Measurements from ENCODE around the gene GUSB. TPM values are rescaled to one million over a fixed set of nuclear protein-coding genes. Genes with fewer than 3 reads are reported as not detected.

GUSB gene
- total and polyA plus RNA-seq, 10 of the 15 experiments (the other 5 are each of a cell fraction or from before 2014, with no cell fraction given) = 9.8 to 71.2 (median 45.4) TPM

- Histone ChIP-seq H3K4me1 (ENCODE audit: control insufficient read depth, insufficient read depth, low read length) (no peaks in the 10 kb centered on the region), H2AFZ (ENCODE audit: control insufficient read depth, low read depth, low read length) (no peak overlapping the region), H4K20me1 (ENCODE audit: control insufficient read depth, insufficient read depth) (no peaks in the 10 kb centered on the region), H3K79me2 (ENCODE audit: control insufficient read depth, insufficient read depth, low read length) (no peaks in the 10 kb centered on the region; the same call in none of the 2 replicates), H3K36me3 (ENCODE audit: control insufficient read depth in 2 of 2, insufficient read depth in 2 of 2, low read length in 1 of 2) (peaks cover 0 to 2% of the 10 kb centered on the region in 2 experiments; a peak in 1 of 4 replicates), H3K27me3 (replicated peaks in 1 of 2; ENCODE audit: control insufficient read depth in 2 of 2, insufficient read depth in 2 of 2, low read length in 1 of 2) (no peaks in the 10 kb centered on the region), H3K27ac (ENCODE audit: control insufficient read depth, insufficient read depth) (no peak overlapping the region), H3K4me3 (no peak overlapping the region), H3K4me2 (ENCODE audit: control insufficient read depth, insufficient read depth) (no peak overlapping the region), H3K9me3 (replicated peaks; ENCODE audit: control insufficient read depth, insufficient read depth, low read length) (no peaks in the 10 kb centered on the region), H3K9ac (ENCODE audit: control insufficient read depth, insufficient read depth, low read length) (no peak overlapping the region)
- RAD21 ChIA-PET (ENCODE audit: unreplicated experiment) = no interaction called here
- no peak for DNase-seq (ENCODE audit: low read depth, low spot score)
- no peak for ATAC-seq
- CTCF ChIA-PET = no interaction called here
- in situ Hi-C loops (cut with MboI) = no loop called here
- FAIRE-seq = no peak
- intact Hi-C loops (cut with micrococcal nuclease; ENCODE audit: unreplicated experiment) = loop anchor here (10.0 kb wide), 1 partner anchor 302 kb away; no protein-coding TSS in a partner anchor
- SMC1A ChIA-PET (ENCODE audit: uncharacterized antibody, unreplicated experiment) = no interaction called here
- POLR2A ChIA-PET = no interaction called here
- no TSS peak for BruUV-seq (replicated peaks)
- TF ChIP-seq MEF2A (IDR thresholded peaks at IDR 0.05; ENCODE audit: insufficient read depth, low read depth, low read length) (no peak), TAF1 (IDR thresholded peaks at IDR 0.05; ENCODE audit: borderline replicate concordance, low read depth, low read length) (no peak), E4F1 (IDR thresholded peaks at IDR 0.05; ENCODE audit: borderline replicate concordance, partially characterized antibody) (no peak), SREBF1 (IDR thresholded peaks at IDR 0.05; ENCODE audit: low read length) (no peak), PAX5 (IDR thresholded peaks at IDR 0.05; ENCODE audit: borderline replicate concordance, low read depth, low read length) (no peak), USF1 (IDR thresholded peaks at IDR 0.05; ENCODE audit: borderline replicate concordance, extremely low read length, insufficient read depth, low read depth, low read length) (no peak), HDAC2 (IDR thresholded peaks at IDR 0.05) (no peak), KDM1A (IDR thresholded peaks at IDR 0.05; ENCODE audit: borderline replicate concordance) (no peak), SKIL (IDR thresholded peaks at IDR 0.05; ENCODE audit: low read depth, poor library complexity, severe bottlenecking) (no peak), LARP7 (IDR thresholded peaks at IDR 0.05) (no peak), MTA3 (IDR thresholded peaks at IDR 0.05; ENCODE audit: borderline replicate concordance, low read length) (no peak), RAD21 (IDR thresholded peaks at IDR 0.05; ENCODE audit: insufficient read depth, low read depth, low read length) (no peak)
Measured at GRCh38 chr7:65926588-65926987, 55.4 kb downstream of the GUSB start.

Data from GM12878 (cell line).